DMS53 (cell line): ENCODE measurements around the gene CCDC117.
A peak's percentile ranks its signal among the peaks of the same experiment; 100 is the strongest.

Experiments used
- DNase-seq: peaks from one replicate; lab custom pipeline; 2025; lab: John Stamatoyannopoulos, UW

The CCDC117 gene

DNA sequence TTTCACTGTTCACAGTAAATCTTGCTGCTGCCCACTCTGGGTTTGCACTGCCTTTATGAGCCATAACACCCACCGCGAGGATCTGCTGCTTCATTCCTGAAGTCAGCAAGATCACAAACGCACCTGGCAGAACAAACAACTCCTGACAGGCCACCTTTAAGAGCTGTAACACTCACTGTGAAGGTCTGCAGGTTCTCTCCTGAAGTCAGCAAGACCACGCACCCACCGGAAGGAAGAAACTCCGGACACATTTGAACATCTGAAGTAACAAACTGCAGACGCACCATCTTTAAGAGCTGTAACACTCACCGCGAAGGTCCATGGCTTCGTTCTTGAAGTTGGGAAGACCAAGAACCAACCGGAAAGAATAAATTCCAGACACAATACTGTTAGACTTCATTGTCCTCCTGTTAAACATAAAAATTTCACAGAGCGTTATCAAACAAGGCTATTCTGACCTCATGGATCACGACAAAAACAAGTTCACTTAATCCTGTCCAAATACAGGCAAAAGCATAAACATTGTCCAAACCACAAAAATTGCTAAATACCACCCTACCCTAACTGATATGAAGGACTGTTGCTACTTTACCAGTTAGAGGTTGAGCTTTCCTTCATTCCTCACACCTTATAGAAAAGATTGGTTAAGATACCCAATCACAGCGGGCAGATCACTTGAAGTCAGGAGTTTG, 3.0 kb upstream of the CCDC117 start:
- DNase-seq: no peak

DNA sequence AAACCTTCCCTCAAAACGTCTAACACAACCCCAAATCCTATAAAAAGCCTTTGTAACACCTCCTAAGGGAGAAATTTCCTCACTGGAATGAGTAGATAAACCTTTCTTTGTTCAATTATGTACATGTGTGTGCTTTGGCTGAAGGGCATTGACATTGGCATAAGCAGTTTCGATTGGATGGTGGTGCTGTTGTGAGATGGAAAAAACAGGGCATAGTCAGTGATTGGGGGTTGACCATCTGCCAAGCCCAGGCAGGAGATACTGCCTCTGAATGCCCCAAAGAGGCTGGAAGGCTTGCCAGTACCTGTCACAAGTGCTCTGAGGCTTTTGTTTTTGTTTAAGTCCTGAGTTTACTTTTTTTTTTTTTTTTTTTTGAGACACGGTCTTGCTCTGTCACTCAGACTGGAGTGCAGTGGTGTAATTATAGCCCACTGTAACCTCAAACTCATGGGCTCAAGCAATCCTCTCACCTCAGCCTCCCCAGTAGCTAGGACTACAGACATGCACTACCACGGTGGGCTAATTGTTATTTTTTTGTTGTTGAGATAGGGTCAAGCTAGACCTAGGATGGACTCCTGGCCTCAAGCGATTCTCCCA, 1.2 kb upstream of the CCDC117 start:
- DNase-seq: peak; percentile 39

DNA sequence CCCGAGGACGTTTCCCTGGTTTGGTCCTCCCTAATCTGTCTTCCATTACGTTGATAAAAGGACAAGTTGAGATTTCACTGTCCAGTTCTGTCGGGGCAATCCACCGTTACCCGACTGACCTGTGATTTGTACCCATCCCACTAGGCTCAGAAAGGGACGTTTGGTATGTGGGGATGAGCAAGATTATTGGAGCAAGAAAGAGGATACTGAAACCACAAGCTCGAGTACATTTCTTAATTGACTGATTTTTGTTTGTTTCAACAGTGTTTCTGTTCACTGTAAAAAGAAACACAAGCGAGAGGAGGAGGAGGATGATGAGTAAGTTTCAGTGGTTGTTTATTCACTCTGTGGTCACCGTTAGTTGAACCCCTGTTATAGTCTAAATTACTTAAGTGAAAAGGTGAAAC, 969 bp downstream of the CCDC117 start:
- no peak for DNase-seq

DNA sequence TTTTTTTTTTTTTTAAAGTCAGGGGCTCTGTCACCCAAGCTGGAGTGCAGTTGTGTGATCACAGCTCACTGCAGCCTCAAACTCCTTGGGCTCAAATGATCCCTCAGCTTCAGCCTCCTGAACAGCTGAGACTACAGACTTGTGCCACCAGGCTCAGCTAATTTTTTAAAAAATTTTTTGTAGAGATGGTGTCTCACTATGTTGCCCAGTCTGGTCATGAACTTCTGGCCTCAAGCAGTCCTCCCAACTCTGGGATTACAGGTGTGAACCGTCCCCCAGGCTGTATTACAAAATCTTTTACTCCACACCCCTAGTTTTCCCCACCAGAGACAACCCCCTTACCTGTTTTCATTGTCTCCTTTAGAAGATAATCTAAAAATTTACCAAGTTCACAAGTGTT, 1.9 kb downstream of the CCDC117 start:
- no peak for DNase-seq

DNA sequence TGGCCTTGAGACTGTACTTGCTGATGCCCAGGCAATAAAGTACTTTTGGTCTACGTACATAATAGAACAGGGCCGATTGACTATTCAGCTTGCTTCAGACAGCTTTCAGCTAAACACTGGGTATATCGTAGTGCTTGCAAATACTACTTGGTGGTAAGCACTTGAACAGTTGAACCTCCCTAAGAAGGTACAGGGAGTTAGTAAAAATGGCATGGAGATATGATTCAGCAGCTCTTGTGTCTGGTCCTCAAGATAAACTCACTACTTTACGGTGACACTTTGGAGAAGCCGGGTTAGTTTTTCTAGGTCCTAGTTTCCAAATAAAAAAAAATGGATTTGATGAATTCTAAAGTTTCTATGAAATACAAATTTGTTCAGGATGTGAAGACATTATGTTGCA, 7.3 kb downstream of the CCDC117 start:
- DNase-seq: no peak

DNA sequence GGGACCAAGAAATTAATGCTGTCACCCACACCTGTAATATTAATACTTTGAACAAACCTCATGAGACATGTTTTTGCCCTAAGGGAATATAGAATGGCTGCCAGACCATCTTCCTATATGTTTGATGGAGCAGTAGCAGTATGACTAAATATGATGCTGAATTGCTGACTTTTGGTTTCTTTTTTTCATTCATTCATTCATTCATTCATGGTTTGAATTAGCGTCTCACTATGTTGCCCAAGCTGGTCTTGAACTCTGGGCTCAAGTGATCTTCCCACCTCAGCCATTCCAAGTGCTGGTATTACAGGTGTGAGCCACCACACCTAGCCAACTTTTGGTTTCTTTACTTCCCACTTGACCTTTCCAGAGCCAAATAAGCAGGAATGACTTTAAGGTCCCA, 7.8 kb downstream of the CCDC117 start:
- no peak for DNase-seq

DNA sequence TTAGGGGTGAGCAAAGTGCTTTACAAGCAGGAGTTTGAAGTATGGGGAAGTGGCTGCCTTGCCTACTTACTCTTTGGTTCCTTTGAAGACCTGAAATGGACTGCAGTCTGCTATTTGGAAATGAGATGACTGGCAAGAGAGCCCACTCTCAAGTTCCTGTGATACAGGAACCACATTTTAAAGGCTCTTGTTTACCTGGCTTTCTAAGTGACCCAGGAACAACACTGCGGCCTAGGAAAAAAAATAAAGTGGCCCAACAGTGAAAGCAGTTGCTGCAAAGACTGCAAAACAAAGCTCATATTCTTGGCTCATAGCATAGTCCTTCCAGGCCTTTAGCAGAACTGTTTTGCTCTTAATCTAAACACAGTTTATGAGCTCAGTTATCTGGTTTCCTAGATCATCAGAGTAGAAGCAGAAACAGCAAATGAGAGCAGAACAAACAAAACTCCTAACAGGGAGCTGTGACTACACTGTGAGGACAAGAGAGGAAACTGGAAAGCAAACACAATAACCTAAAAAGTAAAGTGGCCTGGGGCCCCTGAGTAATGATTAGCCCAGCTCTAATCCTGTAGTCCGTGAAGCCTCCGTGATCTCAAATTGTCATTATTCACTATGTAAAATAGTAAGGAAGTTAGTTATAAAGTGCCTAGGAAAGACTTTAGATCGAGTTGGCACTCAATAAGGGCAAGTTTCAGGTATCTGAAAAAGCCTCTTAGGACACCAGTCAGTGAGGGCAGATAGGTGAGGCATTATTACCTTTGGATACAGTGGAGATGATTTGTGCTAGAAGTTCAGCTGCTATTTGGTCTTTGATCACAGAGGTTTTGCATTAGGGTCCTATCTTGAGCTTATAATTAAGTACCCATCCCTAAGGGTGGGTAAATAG, 11.5 kb downstream of the CCDC117 start:
- peak; percentile 85 for DNase-seq

DNA sequence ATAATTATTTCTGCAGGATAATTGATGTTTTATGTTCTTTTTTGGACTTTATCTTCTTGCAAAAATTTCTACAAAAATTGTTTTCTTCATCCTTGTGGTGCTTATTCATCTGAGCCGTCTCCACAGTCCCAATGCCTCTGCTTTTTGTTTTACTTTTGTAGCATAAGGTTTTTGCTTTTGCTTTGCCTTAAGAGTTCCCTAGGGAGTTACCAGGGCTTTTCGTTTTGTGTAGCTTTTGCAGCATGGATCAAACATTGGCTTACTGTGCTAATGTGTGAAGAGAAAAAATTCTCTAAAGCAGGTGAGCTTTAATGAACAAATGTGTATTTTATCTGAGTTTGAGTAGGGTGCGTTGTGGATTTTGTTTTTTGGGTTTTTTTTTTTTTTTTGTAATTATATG, 16.1 kb downstream of the CCDC117 start:
- DNase-seq: no peak

DNA sequence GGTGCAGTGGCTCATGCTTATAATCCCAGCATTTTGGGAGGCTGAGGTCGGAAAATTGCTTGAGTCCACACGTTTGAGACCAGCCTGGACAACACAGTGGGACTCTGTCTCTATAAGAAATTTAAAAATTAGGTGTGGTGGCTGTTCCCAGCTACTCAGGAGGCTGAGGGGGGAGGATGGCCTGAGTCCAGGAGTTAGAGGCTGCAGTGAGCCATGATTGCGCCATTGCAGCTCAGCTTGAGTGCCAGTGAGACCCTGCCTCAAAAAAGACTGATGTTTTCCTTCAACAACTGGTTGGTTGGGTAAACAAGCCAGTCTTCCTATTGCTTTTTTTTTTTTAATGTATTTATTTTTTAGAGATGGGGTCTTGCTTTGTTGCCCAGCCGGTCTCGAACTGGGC, 18.6 kb downstream of the CCDC117 start:
- no peak for DNase-seq

DNA sequence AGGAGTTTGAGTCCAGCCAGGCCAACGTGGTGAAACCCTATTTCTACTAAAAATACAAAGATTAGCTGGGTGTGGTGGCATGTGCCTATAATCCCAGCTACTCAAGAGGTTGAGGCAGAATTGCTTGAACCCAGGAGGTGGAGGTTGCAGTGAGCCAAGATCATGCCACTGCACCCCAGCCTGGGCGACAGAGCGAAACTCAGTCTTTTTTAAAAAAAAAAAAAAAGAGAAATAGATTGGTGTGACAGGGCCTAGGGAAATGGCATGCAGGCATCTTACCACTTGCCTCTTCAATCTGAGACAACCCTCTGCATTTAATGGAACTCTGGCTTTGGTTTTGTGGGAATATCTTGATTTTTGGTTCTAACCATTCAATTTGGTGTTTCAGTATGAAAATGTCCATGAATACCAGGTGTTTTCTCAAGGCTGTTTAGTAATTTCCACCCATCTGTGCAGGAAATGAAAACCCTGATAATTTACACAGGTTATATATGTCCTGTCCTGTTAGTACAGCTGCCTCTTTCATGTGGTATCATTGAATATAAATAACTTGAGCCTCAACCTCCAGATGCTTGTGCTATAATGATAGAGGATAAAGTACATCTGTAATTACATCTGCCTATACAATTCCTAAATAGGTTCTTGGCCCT, 19.5 kb downstream of the CCDC117 start:
- peak; percentile 78 for DNase-seq

DNA sequence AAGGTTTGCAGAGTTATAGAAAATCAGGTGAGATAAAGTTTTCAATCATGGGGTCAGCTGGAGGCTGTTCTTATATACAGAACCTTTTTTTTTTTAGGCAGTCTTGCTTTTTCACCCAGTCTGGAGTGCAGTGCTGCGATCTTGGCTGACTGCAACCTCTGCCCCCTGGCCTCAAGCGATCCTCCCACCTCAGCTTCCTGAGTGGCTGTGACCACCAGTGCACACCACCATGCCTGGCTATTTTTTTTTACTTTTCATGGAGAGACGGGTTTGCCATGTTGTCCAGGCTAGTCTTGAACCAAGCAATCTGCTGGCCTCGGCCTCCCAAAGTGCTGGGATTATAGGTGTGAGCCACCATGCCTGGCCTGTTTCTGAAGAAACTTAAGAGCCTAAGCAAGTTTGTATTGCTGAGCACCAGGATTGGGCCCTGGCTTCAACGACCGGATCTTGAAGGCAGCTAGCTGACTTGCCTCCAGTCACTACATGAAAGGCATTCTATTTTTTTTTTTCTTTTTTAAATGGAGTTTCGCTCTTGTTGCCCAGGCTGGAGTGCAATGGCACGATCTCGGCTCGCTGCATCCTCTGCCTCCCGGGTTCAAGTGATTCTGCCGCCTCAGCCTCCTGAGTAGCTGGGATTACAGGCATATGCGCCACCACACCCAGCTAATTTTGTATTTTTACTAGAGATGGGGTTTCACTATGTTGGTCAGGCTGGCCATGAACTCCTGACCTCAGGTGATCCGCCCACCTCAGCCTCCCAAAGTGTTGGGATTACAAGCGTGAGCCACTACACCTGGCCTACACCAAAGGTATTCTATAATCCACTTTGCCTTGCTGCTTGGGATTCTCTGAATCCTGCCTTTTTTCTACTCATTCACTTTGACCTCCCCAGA, 20.2 kb downstream of the CCDC117 start:
- peak; percentile 78 for DNase-seq

DNA sequence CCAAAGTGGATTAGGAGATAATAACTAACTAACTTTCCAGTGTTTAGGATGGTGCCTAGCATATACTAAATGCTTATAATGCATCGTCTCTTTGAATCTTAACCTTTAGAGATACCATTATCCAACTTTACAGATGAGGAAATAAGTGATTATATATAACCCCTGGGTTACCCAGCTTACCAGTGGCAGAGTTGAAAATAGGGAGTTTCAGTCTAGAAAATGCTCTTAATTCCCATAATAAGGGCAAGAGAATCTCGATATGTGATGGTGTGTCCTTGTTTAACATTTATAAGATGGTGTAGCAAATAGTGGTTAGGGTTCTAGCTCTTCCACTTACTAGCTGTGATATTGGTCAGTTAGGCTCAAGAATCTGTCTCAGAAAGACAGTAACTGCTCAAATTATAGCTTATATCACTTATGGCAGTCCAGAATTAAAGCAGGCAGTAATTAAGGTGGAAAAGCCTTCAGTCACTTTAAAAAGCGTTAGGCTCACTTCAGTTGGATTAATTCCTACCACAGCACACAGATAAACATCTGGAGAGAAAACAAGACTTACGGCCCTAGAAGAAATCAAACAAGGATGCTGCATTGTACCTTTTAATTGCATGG, 21.6 kb downstream of the CCDC117 start:
- DNase-seq: peak; percentile 32

DNA sequence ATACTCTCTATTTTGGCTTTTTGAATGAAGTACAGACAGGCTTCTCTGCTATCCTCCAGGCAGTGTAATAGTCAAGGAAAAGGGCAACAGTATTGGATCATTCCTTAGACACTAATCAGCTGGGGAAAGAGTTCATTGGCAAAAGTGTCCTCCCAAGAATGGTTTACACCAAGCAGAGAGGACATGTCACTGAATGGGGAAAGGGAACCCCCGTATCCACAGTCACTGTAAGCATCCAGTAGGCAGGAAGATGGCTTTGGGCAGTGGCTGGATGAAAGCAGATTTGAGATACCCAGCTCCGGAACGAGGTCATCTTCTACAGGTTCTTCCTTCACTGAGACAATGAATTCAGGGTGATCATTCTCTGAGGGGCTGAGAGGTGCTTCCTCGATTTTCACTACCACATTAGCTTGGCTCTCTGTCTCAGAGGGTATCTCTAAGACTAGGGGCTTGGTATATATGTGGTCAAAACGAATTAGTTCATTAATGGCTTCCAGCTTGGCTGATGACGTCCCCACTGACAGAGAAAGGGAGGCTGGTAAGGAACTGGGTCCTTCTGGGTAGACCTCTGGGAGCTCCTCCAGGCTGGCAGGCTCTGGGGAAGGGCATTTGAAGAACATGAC, 22.7 kb downstream of the CCDC117 start:
- DNase-seq: peak; percentile 25

DNA sequence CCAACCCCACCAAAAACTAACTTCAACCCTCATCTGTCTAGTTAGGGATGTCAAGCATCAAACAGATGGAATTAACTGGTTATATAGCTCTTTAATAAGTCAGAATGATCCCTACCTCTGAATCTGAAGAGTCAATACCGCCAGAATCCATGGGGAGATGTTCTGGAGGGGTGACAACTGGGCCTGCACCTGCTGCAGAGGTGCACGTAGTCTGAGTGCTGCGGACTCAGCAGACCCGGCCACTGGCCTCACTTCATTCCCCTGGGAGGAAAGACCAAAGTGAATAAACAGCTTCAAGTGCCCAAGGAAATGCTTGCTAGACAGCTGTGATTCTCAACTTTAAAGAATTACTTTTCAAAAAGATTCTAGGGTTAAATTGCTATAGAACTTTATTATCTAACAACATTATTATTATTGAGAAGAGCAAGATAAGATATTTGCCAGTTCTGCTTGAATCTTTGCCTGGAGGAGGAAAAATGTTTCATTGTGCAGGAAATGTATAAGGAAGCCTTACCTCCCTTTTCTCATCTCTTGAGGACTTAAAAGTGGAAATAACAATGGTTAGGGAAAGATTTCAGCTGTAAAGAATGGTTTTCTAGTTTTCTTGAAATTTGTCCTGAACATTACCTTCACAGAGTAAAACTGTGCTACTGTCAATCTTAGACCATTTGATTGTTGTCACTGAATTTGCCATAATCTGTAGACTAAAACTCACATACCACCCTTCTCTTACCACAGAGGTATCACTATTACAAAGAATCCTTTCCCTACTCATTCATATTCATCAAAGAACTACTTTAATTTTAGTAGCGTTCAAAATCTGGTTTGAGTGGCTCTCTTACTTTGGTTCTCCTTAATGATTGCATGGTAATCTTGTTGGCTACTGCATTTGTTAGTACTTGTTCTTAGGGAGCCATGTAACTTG, 23.7 kb downstream of the CCDC117 start:
- DNase-seq: peak; percentile 10

DNA sequence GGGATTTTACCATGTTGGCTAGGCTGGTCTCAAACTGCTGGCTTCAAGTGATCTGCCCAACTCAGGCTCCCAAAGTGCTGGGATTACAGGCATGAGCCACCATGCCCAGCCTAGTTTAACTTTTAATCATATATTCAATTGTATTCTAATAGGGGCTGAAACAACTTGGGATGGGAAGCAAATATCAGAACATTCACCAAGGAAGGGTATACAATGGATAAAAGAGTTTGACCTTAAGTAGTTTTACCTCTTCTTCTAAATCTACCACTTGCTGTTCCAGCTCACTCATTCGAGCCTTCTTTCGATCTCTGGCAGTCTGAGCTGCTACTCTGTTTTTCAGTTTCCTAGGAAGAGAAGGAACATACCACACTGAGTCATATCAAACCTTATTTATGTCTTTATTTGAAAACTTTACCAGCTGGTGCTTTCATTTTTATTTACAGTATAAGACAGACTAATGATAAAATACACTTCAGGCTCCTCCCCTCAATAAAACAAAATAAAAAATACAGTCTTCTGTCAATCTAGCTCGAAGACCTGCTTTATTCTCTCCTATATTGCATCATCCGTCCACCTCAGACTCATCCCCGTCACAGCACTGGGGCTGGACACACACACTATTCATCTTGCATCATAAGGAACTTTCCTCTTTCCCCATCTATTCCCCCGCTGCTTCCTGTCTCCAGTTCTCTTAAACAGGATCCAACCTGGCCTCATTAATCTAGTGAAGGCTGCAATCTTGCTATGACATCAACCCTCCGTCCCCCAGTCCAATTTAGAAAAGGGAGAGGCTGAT, 26.5 kb downstream of the CCDC117 start:
- DNase-seq: peak; percentile 49

DNA sequence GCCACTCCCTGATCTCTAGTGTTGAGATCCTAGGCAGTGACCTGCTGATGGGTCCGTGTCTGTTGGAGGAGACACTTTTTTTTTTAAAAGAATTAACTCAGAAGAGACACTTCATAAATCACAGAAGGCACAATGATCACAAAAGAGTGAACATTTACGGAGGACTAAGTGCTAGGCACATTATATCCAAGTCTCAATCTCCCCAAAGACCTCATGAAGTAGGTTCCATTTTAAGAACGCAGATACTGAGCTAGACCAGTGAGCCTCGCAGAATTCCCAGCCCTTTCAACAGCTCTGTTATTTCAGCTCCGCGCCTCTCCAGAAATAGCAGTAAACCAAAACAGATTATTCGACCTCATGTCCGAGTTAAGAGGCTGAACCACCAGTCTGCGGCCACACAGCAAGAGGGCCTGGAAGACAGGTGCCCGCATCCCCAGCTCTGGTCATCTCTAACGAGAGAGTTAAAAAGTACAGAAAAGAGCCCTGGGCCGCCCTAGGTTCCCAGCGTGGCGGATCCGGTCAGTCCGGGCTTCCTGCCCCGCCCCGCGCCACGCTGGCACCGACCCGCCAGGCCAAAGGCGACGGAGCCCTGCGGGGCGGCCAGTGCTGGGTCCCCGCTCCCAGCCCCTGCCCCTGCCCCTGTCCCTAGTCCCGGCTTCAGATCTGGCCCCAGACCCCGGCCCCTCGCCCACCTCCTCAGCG, 27.3 kb downstream of the CCDC117 start:
- peak; percentile 47 for DNase-seq

DNA sequence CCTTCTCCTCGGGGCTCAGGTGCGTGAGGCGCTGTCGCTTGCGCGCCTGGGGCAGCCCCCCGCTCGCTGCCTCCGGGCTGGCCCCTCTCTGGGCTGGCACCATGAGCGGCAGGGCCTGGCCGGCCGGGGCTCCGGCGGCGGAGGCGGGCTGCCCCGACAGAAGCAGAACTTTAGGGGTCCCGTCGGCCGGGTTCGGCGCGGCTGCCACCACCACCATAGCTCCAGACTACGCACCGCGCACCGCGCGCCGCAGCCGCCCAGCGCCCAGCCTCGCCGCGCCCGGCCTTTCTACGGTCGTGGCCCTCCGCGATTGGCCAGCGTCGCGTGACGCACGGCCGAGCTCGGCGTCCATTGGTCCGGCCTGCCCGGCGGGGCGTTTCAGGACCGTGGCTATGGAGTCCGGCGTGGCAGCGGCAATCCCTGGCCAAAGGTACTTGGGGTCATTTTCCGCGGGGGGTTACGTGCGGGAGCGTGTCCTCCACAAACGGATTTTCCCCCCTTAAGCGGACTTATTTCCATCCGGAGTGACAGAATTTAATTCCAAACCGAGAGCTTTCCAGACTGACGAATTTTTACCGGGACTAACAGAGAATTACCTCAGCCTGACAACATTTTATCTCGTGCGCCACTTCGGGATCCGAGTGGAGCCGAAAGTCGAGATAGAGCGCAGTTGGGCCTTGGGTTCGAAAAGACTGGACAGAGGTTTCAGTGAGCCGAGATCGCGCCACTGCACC, 28.0 kb downstream of the CCDC117 start, which contains the start of gene XBP1:
XBP1 (minus strand) TSS at position 262 of the 734 bp plus-strand sequence.
- DNase-seq: peak; percentile 92
